ENCODE measurements around the gene WDFY1.

DNA sequence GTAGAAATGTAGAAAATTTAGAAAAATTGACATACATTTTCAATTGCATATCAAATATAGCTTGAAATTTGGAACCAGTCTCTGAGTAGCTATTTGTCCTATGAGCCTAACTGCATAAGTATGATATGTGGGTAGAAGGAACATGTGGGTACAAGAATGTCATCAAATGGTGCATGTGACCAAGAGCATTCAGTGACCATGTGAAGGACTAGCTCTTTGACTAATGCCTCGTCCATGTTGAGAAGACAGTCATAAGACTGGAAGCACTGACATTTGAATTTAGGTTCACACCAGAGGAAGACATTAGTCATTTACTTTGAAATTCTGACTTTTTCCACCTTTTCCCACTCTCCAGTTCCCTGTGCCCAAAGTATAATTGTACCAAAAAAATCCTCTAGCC lies 24.7 kb upstream of the WDFY1 start:
- TF ChIP-seq, protein P1, sequence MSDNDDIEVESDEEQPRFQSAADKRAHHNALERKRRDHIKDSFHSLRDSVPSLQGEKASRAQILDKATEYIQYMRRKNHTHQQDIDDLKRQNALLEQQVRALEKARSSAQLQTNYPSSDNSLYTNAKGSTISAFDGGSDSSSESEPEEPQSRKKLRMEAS (IDR thresholded peaks at IDR 0.05) = no peak
- TF ChIP-seq EZH2 (IDR thresholded peaks at IDR 0.05) = no peak

Data from HCT116 (cell line).